ENCODE data around the gene FOXO3.
"Not testable (repeated sequence)": the region's sequence is repeated elsewhere in the genome, so short reads cannot be mapped to it uniquely, and the experiment has no call there.

FOXO3 gene

DNA sequence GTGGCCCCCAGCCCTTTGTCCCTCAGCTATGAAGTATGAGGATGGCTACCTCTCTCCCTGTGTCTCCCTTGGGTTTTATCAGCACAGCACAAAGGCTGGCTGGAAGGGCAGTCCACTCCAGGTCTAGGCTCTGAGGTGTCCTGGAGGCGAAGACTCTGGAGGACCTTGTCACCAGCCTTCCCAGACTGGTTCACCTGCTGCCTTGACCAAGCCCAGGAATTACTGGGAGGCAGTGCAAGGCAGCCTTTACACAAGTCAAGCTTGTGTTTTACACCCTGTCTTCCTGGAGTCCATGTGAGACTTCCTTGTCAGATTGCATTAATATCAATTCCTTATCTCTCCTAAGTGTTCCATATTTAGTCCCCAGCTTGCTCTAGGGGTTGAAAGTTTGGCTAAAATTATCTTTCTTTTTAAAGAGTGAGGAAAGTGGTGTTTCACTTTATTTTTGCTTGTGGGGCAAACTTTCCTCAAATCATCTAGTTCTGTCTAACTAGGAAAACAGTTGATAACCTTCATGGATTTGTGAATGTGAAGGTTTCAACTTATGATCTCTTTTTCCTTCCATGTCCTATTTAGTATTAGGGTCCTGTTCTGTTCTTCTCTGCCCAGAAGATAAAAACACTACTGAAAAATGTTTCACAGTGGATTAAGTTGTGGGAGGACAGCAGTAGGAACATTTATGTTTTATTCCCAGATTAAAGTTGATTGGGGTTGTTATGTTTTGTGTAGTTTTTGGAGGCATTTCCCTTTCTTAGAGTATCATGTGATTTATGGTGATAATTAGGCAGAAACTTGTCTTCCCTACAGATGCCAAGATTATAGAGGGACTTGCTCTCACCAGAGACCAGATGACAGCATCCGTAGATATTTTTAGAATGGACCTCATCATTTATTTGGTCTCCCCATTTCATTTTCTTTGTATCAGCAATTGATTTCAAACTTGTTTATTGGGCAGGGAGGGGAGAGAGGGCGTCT lies 114.8 kb downstream of the FOXO3 start:
- no peak for DNase-seq (ENCODE audit: low spot score)
- TF ChIP-seq CTCF (IDR thresholded peaks at IDR 0.05; ENCODE audit: extremely low read depth, missing control alignments), result no peak

DNA sequence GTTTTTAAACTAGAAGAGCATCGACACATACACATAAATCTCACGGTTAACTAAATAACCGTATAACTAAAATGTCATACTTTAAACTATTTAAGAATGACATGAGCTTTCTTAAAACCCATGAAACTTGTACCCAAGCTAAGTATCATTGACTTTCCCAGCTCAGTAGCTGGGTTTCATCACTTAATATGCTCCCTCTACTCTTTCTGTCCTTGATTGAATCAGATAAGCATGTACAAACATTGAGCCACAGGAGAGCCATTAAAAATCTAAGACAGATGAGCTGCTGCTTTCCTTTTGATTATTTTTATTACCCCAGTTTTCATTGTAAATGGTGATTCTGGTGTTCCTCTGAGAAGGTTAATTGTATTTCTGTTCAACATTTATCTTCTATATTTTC lies 115.8 kb downstream of the FOXO3 start:
- no peak for DNase-seq (ENCODE audit: low spot score)
- TF ChIP-seq CTCF (IDR thresholded peaks at IDR 0.05; ENCODE audit: extremely low read depth, missing control alignments), result no peak

DNA sequence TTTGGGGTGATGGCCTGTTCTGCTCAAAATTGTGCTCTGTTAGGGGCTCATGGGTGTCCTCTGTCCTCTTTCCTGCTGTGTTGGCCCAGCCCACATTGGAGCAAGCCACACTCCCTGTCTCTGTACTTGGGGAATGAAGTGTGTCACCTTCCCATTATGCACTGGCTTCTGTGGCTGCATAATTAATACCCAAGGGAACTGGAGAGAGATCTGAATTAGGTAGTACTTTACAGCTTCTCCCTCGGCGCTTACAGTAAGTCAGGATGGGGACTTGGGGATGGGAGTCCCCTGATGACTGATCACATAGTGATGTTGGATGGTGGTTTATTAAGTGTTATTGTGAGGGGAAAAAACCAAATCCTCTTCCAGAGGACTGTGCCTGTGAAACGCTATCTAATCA lies 116.6 kb downstream of the FOXO3 start:
- DNase-seq (ENCODE audit: low spot score), result no peak
- TF ChIP-seq CTCF (IDR thresholded peaks at IDR 0.05; ENCODE audit: extremely low read depth, missing control alignments), result no peak

DNA sequence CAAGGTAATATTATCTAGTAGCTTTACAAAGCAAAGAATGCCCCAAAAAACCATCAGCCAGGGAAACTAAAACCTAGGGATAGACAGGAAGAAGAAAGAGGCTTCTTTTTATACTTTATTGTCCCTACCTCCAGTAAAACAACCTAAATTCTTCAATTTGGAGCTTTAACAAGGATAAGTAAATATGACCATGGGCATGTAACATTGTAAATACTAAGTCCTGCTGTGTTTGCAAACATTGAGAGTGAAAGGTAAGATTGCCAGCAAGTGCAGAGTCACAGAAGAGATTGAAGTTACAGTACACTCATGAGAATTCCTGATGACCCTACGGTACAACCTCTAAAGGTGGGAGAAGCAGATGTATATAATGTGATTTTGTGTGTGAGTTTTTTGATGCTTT lies 117.2 kb downstream of the FOXO3 start:
- DNase-seq (ENCODE audit: low spot score), result no peak
- no peak for TF ChIP-seq CTCF (IDR thresholded peaks at IDR 0.05; ENCODE audit: extremely low read depth, missing control alignments)

DNA sequence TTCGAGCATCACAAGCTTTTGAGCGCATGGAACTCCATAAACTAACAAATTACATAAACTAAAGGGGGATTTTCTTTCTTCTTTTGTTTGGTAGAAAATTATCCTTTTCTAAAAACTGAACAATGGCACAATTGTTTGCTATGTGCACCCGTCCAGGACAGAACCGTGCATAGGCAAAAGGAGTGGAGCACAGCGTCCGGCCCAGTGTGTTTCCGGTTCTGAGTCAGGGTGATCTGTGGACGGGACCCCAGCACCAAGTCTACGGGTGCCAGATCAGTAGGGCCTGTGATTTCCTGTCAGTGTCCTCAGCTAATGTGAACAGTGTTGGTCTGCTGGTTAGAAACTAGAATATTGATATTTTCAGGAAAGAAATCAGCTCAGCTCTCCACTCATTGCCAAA lies 119.6 kb downstream of the FOXO3 start:
- not testable (repeated sequence) for DNase-seq (ENCODE audit: low spot score)

- not testable (repeated sequence) for DNase-seq (ENCODE audit: low spot score)
Measured at GRCh38 chr6:108681721-108682120, 121.0 kb downstream of the FOXO3 start.

DNA sequence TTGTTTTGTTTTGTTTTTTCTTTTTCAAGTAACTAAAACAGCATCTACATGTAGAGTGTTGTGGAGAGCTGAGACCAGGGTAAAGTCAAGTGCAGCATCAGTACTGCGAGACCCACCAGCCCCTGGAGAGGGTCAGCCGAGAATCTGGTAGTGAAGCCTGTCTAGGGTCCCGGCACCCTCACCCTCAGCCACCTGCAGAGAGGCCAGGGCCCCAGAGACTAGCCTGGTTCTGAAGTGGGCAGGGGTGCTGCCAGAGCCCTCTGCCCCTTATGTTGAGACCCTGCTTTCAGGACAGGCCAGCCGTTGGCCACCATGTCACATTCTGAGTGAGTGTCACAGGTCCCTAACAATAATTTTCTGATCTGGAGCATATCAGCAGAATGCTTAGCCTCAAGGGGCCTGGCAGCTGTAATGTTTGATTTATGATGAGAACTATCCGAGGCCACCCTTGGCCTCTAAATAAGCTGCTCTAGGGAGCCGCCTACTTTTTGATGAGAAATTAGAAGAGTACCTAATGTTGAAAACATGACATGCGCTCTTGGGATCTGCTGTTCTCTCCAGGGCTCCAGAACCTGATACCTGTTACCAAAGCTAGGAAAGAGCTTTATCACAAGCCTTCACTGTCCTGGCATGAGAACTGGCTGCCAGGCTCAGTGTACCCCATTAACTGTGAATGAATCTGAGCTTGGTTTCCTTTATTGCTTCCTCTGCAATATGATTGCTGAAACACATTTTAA lies 121.8 kb downstream of the FOXO3 start:
- not testable (repeated sequence) for DNase-seq (ENCODE audit: low spot score)

DNA sequence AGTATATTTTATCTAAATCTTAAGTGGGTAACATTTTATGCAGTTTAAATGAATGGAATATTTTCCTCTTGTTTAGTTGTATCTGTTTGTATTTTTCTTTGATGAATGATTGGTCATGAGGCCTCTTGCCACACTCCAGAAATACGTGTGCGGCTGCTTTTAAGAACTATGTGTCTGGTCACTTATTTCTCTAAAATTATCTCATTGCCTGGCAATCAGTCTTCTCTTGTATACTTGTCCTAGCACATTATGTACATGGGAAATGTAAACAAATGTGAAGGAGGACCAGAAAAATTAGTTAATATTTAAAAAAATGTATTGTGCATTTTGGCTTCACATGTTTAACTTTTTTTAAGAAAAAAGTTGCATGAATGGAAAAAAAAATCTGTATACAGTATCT lies 123.3 kb downstream of the FOXO3 start:
- not testable (repeated sequence) for DNase-seq (ENCODE audit: low spot score)

- DNase-seq (ENCODE audit: low spot score), result no peak
- TF ChIP-seq CTCF (IDR thresholded peaks at IDR 0.05; ENCODE audit: extremely low read depth, missing control alignments), result no peak
Measured at GRCh38 chr6:108684771-108685329, 124.1 kb downstream of the FOXO3 start.

All from GM20000 (cell line).